Measurements from ENCODE around the gene GATA3.

The GATA3 gene

DNA sequence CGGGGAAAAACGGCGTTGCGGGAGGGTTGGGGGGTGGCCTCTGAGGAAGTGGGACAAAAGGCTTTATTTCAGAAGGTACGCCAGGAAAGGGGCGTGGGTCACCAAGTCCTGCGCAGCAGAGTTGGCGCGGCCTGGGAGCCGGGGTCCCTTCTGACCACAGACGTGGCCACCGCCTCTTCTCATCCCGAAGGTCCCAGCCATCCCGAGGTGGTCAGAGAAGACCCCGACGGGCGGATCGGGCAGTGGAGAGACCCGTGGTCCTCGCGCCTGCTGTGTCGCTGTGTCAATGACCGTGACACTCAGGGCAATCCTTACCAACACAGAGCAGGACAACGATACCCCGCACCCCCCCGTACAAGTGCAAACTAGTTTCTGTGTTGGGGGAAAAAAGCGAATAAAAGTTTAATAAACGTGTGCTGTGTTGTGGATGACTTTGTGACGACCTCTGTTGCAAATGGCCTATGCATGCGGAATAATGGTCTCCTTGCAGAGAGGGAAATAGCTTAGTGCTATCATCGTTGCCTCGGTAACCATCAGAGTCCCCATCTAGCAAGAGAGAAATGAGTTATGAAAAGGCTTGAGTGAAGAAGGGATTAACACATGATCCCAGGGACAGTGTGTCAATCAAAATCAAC is 19.4 kb upstream of the GATA3 start:
- peak; percentile 73 for TF ChIP-seq GATA2 (IDR thresholded peaks at IDR 0.05; ENCODE audit: low read depth, low read length)
- TF ChIP-seq GATA3 (IDR thresholded peaks at IDR 0.05; ENCODE audit: low read depth, low read length) = no peak

DNA sequence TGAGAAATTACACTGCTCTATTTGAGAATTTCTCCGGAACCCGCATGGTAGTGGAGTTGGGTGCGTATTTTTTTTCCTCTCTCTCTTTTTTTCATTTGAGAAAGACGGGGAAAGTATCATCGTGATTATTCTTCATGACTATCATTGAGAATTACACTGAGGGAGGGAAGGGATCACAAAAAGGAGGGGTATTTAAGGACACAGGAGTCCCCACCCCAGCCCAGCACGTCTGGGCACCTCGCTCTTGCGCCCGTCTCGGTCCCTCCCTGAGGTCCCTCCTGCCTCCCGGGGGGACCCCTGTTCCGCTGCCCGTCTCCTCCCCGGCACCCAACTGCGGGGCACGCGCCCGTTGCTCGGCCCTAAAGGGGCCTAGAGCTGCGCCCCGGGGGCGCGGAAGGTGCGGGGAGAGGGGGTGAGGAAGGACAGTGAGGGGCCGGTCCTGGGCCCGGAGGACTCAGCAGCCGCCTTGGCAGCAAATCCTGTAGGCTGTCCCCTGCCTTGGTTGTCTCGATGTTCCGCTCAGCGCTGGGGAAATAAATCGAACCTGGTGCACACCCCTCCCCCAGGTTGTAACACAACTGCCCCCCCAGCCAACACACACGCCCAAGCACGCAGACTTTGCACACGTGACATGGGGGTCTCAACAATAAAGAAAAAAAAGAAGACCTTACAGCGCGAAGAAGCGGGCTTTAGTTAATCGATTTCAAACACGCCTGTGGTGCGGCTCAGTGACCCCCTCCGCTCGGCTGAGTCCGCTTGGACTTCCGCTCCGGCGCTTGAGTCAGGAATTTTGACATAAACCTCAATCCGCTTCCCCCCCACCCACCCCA is 18.6 kb upstream of the GATA3 start:
- no peak for TF ChIP-seq GATA2 (IDR thresholded peaks at IDR 0.05; ENCODE audit: low read depth, low read length)
- TF ChIP-seq GATA3 (IDR thresholded peaks at IDR 0.05; ENCODE audit: low read depth, low read length) = no peak

DNA sequence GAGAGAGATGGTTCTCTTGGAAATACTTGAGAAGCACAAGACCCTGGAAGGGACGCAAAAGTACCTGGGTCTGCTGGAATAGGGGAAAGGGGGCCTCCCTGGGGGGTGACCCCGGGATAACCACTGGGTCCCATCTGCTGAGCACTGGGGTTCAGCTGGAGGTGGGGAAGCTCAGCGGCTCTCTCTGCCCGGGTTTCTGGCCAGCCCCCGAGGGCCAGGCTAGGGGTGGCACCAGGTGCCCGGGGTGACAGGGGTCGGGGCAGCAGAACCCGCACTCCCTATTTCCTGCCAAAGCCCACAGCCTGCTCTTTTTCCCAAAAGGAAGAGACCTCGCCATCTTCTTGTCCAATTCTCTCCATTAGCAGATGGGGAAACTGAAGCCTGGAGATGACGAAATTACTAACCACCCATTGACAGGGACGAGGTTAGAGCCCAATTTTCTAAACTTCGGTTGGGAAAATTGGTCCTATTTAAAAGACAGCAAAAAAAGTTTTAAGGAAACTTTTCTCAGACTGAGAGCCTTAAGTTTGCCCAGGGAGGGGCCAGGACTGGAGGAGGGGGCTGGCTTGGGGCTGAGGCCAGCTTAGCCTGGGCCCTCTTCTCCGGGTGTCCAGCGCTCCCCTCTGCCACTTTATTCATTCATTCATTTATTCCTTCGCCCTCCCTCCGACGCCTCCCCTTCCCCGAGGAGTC is 17.8 kb upstream of the GATA3 start:
- no peak for TF ChIP-seq GATA3 (IDR thresholded peaks at IDR 0.05; ENCODE audit: low read depth, low read length)
- TF ChIP-seq GATA2 (IDR thresholded peaks at IDR 0.05; ENCODE audit: low read depth, low read length) = no peak

DNA sequence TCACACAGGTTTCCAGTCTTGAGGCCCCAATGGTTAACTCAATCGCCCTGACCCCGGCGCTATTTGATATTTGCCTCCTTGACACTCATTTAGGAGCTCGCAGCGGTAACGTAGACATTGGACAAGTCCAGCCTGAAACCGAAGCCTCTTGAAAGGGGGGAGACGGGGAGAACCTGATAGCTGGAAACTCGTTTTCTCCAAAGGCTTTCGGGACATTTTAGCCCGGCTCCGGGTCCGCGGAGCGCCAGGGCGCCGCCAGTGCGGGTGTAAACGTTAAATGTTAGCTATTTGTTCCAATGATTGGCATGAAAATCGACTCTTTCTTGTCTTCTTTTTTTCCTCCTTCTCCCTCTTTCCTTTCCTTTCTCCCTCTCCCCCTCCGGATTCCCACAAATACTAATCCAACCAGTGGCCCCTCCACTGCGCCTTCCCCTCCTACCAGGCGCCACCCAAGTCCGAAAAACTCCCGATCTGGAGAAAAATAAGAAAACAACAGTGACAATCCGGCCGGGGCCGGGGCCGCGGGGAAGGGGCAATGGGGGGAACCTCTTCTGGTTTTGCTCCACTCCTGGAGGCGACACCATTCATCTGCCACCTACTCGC is 17.2 kb upstream of the GATA3 start:
- TF ChIP-seq GATA2 (IDR thresholded peaks at IDR 0.05; ENCODE audit: low read depth, low read length) (no peak), GATA3 (IDR thresholded peaks at IDR 0.05; ENCODE audit: low read depth, low read length) (no peak)

DNA sequence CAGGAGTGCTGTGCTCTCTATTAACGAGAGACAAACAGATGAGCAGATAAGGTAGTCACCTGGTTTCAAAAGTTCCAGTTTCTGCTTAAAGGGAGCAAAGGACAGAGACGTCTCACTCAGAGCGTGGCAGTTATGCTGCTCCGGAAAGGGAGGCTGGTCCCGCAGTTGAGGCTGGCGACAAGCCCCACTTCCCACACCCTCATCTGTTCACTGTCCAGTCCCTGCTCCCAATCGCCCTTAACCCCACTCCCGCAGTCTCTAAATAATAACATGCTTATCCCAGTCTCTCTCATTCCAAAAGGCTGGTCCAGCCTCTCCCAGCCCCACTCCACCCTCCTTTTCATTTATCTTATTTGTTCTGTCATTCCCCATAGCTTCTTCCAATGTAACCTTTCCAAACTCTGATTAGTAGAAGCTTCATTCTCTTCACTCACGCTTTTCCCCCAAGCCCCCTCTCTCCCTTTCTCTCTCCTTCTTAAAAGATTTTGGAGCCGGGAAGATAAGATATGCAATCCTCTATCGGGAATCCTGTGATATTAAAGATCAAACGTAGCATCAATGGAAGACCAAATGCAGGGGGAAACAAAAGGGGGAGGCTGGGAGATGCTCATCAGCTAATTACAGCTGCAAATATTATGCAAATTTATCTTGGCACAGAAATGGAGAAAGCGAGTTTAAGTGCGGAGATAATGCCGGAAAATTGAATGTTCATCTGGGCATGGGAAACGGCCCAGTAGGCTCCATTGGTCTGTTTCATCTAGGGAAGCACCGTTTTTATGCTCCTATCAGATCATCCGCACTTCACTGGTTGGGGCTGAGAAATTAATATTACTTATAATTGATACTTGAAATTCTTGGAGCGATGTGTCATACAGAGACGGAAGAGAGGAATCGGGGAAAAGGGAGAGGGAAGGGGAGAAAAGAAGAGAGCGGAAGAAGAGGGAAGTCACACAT is 16.3 kb upstream of the GATA3 start:
- TF ChIP-seq GATA3 (IDR thresholded peaks at IDR 0.05; ENCODE audit: low read depth, low read length) (no peak), GATA2 (IDR thresholded peaks at IDR 0.05; ENCODE audit: low read depth, low read length) (no peak)

DNA sequence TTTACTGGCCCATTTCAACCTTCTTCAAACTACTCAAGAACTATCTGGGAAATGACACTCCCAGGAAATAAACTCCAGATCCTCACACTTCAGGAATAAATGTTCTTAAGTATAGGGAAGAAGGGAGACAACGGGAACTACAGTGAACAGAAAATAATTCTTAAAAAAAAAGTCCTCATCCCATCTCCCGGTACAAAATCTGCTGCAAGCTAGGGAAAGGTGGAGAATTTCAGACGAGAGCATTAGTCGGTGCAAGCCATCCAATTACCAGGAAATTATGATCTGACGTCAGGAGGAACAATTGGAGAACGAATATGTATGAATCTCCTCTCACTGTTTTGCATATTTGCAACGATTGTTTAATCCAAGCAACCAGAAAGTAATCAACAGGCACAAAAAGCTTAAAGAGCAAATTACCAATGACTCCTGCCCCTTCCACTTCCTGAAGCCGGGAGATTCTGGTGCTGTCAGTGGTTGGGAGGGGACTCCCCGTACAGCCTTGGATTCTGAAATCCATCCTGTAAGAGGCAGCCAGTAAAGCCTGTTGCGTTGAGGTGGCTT is 15.1 kb upstream of the GATA3 start:
- no peak for TF ChIP-seq GATA3 (IDR thresholded peaks at IDR 0.05; ENCODE audit: low read depth, low read length)
- no peak for TF ChIP-seq GATA2 (IDR thresholded peaks at IDR 0.05; ENCODE audit: low read depth, low read length)

DNA sequence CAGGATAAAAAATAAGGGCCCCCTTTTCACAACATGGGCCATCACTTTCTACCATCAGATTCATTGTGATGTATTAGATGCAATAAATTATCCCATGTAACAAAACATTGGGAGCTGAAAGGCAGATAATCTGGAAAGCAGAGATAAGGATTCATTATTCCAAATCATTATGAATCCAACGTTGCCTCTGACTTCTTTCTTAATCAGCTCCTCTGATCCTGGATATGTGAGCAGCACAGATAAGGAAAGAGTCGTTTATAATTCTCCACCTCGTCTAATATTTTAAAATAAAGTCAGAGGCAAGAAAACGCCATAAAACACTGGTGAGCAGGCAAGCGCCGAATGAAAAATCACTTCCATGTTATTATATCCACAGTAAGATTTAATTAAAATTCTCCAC is 13.8 kb upstream of the GATA3 start:
- TF ChIP-seq GATA3 (IDR thresholded peaks at IDR 0.05; ENCODE audit: low read depth, low read length) (no peak; the same call in none of the 2 replicates), GATA2 (IDR thresholded peaks at IDR 0.05; ENCODE audit: low read depth, low read length) (peak; percentile 64)

DNA sequence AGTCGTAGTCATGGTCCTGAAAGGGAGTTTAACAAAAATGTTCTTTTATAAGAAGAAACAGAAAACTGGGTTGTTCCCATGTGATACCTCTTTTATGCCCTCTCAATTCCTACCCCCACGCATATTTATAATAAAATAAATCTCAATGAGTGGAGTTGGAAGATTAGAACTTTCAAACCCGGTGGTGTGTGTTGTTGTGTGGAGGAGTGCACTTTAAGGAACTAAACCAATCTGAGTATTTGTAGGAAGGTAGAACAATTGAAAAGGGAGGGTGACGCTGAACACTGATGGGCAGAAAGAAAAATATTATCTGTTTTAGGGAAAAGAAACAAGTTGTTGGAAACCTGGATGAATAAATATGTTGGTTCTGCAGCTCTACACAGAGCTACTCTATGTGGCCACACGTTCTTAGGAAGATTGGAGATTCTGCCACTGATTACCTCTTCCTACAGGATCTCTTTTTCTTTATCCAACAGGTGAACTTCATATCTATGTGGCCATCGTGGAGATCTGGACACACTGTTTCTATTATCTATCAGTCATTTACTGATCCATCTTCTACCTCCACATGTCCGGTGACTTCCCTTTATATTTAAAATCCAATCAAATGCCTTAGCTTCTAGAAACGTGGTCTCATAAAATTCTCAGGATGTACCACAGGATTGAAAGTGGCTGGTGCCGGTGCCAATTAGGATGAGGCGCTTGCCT is 13.1 kb upstream of the GATA3 start:
- TF ChIP-seq GATA3 (IDR thresholded peaks at IDR 0.05; ENCODE audit: low read depth, low read length) (no peak), GATA2 (IDR thresholded peaks at IDR 0.05; ENCODE audit: low read depth, low read length) (0 out of 2 replicates have a peak, but pooled peaks have one; percentile 13)

DNA sequence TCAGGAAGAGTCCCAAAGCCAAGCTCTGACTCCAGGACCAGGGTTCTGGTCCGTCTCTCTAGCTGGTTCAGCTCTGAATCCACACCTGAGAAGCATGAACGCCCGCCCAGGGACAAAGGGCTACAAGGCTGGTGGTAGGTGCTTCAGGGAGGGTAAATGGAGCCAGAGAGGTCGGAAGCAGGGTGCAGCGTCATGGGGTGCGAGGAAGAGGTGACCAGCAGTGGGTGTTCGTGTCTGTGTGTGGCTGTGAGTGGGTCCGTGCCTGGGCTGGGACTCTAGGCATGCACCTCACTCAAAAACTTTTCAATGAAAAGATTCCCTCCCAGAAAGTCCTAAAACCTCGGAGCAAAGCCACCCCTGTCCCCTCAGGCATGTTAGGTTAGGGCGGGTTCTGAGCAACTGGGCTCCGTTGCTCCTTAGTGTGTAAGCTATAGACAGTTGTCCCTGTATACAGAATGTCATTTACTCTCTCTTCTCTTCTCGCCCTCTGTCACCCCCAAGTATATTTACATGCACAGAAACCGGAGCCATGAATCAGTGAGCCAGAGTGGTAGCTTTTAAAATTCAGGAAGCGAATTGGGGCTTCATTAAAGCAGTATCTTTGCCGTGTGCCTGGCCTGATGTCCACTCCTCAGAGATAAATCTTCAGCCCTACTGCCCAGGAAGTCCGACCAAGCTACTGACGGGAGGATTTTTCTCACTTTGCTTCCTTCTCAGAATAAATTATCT is 12.3 kb upstream of the GATA3 start:
- TF ChIP-seq GATA3 (IDR thresholded peaks at IDR 0.05; ENCODE audit: low read depth, low read length) (no peak), GATA2 (IDR thresholded peaks at IDR 0.05; ENCODE audit: low read depth, low read length) (no peak)

DNA sequence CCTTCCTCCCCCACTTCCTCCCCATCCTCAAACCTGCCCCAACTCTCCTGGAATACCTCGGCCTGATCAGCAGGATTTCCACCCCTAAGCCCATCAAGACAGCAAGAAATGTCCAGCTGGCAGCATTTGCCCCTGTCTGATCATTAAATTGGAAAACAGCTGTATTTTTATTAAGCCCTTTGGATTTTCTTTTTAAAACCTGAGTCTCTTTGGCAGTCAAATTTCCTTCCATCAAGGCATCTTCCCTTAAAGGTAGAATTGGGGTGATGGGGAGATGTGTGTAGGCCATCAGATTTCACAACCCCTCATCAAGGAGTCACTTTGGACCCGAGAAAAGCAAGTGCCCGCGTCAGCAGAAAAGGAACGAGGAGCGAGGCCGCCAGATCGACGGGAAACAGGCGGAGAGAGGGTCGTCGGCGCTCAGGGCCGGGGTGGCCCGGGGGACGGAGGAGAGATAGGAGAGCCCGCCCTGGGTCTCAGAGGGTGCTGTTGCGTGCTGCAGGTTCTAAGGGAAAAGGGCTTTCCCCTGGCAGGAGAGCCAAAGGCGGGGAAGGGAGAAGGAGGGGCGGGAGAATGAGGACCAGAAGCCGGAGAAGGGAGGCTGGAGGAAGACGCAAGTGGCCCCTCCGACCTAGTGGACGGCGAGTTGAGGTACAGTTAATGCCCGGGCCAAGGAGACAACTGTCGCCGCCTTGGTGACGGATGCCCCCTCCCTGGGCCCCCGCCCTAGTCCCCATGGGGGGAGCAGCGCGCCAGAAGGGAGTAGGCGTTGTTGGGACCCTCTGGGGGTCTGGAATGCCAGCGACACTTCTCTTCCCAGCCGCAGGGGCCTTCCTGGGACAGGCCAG is 11.5 kb upstream of the GATA3 start:
- no peak for TF ChIP-seq GATA2 (IDR thresholded peaks at IDR 0.05; ENCODE audit: low read depth, low read length)
- TF ChIP-seq GATA3 (IDR thresholded peaks at IDR 0.05; ENCODE audit: low read depth, low read length) = no peak
